NCI-H82 treated with DMSO at 0.1 percent for 48 hours (cell line): ENCODE results near the gene MDM4.

Experiments
- DNase-seq: peaks from one replicate; lab custom pipeline; 2025; ENCODE audit not compliant: unreplicated experiment; lab: John Stamatoyannopoulos, UW

The MDM4 gene

DNA sequence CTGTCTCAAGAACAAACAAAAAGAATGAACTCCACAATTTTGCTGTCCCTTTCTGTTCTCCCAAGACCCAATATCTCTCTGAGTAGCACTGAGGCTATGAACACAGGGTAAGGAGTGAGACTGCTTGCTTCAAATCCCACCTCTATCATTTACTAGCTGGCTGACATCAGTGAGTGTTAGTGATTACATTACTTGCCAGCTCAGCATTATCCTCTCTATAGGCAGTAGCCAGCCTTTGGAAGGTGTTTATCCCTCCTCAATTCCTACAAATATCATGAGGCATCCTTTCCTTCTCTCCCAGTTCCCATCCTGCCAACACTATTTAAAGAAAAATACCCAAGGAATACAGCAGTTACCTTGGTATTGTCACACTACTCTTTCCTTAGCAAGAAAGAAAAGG lies 24.6 kb upstream of the MDM4 start:
- no peak for DNase-seq

DNA sequence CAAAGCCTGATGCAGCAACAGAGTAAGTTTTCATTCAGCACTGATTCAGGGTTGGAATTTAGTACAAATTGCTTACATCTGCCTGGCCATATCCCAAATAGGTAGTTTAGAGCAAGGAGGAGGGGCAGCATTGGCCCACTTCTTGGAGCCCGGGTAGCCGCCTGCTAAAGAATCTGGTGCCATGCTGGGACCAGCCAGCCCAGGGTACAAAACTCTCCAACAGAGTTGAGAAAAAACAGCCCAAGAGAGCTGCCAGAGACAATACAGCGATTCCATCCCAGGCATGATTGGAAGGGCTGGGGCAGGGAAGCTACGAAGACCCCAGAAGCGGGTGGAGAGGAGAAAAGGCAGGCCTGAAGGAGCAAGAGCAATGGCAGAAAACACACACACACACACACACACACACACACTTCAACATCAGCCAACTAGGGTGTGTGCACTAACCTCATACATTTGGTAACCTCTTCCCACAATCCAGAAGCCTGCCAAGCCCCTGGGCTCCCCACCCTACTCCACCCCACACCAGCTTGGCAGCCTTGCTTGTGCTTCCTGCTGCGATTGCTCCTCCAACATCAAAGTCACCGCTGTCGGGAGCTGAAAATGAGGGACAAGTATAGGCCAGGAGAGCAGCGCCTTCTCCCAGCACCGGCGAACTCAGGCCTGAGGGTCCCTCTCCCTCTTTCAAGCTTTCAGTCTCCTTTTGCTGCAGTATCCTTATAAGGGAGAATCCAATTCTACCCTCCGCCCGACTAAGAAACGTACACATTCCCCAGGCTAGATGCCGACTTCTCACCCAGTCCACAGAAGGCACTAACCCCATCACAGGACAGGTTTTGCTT lies 22.8 kb upstream of the MDM4 start:
- no peak for DNase-seq

DNA sequence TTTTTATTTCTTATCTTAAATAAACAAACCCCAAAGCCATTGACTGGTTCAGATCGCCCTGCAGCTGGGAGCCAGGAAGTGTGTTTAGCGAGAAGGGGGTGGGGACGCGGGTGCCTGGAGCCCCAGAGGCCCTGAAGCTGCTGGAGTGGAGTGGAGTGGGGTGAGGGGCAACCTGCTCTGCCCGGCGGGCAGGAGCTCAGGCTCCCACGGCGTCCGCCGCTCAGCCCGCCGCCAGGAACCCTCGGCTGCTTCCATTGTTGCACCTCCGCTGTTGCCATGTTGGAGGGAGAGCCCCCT lies 22.3 kb upstream of the MDM4 start:
- peak; percentile 22 for DNase-seq

DNA sequence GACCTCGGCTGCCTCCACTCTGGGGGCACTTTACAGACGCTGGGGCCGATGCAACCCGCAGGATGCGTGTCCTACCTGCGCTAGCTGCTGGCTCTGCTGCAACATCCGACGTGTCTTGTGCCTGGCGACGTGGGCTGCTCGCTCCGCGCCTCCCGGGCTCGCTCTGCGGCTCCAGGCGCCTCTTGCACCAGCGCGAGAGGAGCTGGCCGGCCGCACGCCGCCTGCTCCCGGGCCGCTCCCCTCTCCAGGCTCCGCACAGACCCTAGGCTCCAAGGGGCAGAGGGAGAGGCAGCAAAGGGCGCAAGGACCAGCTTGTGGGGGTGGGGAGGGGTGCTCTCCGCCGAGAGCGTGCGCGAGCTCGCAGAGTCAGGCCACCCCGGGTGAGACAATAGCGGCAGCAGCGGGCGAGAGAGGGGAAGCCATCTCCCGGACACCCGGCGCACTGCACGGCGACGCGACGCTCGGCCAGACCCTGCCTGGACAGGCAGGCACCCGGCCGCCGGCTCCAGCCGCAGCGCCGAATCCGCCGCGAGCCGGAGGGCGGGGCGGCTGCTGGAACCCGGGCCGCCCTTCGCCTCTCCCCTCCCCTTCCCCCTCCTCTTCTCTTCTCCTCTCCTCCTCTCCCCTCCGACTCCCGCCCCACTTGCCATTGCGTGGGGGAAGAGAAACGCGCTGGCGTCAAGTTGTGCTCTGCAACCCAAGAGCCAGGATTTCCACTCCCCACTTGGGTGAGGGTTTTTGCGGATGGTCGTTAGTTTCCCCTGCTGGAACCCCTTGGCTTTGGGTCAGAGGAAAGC lies 21.7 kb upstream of the MDM4 start, which contains the start of gene PIK3C2B:
PIK3C2B (minus strand) TSS at position 525 of the 797 bp plus-strand sequence. CDS start 25,003 bp downstream, outside the sequence.
- DNase-seq, result peak; percentile 49

DNA sequence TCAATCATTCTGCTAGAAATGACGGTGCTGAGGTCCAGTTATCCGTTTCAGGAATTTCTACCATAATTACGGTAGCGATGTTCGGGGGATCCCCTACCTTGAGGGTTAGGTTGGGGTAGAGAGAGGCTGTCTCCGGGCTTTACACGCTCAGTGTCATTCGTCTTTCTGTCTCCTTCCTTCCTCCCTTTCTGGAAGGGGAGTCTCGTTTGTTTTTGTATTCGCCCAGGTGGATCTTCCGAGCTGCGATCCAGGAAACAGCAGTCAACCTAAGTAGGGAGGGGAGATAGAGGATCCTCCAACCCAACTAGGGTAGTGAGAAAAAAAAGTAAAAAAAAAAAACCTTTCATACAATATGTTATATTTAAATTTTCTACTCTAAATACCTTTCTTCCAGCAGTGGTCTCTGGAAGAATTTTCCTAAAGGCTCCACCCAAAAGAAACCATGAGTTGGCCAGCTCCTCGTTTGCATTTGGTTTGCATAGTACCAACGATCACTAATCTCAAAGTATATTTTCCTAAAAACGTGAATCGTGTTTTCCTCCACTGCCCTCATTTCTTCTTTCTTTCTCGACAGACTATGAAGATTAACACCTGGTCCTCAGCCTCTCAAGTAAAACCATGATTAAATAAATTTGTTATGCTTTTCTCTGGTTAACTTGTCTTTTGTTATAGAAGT lies 21.0 kb upstream of the MDM4 start:
- DNase-seq, result no peak

DNA sequence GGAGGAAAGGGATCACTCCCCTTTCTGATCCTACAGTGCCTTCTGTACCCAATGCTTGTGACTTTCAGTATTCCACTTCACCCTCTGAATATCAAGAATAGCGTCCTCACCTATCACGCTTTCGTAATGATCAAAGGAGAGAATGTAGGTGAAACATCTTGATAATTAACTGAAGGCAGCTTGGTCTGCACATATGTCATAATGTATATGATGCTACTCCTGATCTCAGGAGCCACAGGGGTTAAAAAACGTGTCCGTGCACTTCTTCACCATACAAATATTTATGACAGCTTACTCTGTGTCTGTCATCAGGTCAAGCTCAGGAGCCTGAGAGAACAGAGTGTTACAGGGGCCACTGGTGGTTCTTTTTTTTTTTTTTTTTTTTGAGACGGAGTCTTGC lies 20.4 kb upstream of the MDM4 start:
- no peak for DNase-seq

DNA sequence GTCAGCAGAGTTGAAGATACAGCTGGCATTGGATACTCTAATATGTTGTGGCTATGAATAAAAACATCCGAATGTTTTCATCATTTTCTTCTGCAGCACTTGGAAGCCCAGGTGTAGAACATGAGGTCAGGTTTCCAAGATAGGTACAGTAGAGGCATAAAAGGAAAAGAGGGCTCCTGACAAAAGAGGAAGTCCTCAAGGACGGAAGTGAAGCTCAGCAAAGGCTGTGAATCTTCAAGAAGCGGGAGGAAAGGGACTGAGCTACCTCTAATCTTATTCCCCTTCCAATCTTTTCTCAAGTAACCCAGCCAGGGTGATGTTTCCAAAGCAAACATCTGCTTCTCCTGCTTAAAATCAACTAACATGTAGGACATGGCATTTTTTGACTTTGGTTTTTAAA lies 17.2 kb upstream of the MDM4 start:
- no peak for DNase-seq

DNA sequence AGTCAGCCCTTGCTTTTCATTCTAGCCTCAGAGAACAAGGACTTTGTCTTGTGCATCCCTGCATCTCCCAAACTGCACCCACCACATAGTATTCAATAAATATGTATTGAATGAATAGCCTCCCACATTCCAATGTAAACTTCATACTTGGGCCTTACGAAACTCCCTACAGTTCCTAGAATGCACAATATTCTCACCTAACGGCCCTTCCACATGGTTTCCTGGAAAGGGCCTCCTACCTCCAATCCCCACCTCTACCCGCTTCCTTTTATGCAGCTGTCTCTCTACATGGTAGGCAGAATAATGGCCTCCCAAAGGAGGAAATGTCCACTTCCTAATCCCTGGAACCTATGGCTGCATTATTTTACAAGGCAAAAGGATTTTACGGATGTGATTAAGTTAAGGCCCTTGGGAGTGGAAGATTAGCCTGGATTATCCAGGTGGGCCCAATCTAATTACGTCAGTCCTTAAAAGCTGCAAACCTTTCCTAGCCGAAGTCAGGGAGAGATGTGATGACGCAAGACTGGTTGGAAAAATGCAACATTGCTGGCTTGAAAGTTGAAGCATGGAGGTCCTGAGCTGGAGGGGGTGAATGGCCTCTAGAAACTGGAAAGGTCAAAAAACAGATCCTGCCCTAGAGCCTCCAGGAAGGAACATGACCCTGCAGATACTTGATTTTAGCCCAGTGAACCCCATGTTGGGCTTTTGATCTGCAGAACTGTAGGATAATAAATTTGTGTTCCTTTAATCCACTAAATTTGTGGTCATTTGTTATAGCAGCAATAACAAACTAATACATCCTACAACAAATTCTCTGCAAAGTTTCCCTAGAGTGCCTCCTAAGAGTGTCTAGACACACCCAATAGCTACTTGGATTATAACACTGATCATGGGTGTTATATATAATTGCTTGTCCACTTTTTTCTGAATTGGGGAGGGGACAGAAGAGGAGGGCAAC lies 16.4 kb upstream of the MDM4 start:
- DNase-seq, result peak; percentile 97

DNA sequence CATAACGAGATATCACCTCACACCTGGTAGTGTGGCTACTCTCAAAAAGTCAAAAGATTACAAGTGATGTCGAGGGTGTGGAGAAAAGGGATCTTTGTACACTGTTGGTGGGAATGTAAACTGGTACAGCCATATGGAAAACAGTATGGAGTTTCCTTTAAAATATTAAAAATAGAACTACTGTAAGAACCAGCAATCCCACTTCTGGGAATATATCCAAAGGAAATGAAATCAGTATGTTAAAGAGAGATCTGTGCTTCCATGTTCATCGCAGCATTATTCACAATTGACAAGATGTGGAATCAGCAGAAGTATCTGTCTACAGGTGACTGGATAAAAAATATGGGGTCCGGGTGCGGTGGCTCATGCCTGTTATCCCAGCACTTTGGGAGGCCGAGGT lies 14.0 kb upstream of the MDM4 start:
- no peak for DNase-seq

DNA sequence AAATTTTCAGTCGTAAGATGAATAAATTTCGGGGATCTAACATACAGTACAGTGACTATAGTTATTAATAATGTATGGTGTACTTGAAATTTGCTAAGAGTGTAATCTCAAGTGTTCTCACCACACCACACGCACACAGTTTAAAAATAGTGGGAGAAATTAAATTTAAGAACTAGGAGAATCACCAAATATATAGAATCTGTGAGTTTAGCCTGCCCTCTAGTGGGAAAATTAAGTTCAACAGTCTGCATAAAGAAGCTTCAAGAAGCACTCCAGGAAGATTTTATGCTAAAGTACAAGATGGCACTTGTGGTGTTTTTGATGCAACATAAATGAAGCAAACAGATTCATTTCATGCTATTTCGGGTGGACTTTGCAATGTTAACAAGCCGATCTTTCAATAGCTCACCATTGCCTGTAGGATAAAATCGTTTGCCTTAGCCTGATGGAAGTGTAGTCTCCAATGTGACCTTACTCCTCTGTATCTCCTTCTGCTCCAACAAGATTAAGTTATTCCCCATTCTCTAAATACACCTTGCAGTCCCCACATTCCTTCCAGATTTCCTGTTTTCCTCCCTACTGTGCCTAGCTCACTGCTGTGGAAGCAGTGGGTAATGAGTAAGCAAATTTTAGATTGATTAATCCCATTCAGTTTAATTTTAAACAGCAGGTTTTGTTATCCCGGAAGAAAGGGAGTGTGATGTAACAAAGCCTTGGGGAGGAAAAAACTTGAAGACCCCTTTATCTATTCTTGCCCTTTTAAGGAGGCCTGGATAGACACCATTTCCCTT lies 12.9 kb upstream of the MDM4 start:
- peak; percentile 79 for DNase-seq

DNA sequence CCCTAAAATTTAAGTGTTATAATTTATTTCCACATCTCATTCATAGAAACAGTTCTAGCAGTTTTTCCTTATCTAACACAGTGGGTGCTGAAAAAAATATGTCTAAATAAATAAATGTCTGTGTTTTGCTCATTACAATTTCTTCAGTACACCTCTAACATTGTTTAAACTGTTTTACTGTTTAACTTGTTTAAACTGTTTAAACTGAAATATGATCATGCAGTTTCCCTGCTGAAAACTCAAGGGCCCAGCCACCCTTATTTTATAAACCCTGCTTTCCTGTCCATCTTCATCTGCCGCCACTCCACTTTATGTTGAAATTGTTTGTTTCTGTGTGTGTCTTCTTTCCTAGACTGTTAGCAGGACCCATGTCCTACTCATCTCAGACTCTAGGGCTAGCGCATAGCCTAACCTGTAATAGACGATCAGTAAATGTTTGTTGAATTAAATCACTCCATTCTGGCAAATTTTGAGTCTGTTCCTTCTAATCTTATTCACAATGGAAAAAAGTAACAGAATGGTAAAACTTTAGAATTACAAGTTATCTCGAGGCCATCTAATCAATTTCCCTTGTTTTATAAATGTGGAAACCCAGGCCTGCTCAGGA lies 12.2 kb upstream of the MDM4 start:
- DNase-seq, result no peak

DNA sequence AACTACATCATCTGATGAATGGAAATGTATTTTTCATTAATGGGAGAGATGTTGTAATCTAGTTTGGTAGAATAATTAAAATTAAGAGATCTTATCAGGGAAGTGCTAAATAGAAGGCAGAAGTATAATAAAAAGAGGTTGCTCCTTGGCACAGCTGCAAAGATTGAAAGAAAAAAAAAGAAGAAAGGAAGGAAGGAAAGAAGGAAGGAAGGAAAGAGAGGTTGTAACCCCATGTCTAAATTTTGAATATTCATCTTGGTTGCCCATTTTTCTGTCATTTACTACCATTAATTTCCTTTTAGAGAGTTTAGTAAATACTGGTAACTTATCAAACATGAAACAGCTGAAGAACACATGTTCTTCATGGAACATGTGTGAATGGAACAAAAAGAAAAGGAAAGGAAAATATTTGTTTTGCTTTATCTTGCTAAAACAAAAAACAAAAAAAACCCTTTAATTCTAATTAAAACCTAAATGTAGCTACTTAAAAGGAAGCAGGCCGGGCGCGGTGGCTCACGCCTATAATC lies 10.5 kb upstream of the MDM4 start:
- DNase-seq, result no peak

DNA sequence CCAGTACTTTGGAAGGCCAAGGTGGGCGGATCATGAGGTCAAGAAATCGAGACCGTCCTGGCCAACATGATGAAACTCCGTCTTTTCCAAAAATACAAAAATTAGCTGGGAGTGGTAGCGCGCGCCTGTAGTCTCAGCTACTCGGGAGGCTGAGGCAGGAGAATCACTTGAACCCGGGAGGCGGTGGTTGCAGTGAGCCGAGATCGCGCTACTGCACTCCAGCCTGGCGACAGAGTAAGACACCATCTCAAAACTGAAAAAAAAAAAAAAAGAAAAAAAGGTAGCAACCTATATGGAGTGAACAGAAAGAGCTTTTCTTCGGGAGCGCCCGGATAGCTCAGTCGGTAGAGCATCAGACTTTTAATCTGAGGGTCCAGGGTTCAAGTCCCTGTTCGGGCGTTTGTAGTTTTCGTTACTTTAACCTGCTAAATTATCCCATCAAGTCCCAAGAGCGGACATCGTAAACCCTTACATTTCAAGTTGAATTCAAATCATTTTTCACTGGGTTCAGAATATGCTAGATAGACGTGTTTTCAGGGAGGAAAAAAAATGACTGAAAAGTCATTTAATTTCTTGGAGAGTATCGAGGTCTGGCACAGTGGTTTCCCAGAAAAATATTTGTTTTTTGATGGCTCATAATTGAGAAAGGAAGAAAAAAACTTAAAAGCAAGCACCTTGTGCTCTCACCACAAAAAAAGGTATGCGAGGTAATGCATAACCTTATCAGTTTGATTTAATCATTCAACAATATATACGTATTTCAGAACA lies 9.8 kb upstream of the MDM4 start:
- peak; percentile 89 for DNase-seq

DNA sequence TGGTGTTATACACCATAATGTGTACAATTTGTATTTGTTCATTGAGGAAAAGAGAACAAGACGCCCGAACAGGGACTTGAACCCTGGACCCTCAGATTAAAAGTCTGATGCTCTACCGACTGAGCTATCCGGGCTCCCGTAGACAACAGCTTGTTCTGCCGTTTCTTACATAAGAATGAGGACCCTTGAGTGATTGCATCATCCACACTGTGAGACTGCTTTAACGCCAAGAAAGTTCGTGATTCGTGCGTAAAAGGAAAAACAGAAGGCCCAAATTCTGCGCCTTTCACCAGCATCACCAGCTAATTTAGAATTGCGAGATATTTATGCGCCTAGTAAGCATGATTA lies 9.3 kb upstream of the MDM4 start:
- DNase-seq, result peak; percentile 86

DNA sequence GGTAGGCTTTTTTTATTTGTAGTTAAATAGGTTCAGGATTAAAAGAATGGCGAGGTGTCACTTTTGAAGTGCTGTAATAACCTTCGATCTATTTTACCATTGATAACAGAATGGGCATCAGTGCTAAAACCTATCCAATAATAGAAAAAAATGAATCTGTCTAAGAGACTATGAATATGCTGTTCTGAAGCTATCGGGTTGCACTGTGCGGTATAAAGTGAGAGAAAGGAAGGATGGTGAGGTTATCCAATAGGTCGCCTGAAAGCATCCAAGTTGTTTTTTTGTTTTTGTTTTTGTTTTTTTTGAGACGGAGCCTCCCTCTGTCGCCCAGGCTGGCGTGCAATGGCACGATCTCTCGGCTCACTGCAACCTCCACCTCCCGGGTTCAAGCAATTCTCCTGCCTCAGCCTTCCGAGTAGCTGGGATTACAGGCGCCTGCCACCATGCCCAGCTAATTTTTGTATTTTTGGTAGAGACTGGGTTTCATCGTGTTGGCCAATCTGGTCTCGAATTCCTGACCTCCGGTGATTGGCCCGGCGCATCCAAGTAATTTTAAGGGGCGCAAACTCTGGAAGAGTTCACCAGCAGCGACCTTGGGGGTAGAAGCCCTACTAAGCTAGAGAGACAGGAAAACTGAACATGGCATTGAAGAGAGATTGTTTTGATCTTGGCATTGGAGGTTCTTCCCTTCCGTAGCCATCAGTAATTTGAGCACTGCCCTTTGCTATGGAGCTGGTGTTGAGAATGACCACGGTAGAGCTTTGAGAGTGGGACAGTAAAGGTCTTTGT lies 8.7 kb upstream of the MDM4 start:
- DNase-seq, result peak; percentile 80

DNA sequence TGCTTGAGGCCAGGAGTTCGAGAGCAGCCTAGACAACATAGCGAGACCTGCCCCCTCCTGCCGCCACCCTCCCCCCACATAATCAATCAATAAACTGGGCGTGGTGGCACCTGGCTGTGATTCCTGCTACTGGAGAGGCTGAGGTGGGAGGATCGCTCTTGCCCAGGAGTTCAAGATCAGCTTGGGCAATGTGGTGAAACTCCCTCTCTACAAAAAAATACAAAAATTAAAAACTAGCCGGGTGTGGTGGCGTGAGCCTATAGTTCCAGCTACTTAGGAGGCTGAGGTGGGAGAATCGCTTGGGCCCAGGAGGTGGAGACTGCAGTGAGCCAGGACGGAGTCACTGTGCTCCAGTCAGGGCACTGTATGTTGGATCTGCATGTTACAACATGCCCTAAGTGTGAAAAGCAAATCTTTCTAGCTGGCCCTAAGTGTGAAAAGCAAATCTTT lies 7.0 kb upstream of the MDM4 start:
- DNase-seq, result no peak

DNA sequence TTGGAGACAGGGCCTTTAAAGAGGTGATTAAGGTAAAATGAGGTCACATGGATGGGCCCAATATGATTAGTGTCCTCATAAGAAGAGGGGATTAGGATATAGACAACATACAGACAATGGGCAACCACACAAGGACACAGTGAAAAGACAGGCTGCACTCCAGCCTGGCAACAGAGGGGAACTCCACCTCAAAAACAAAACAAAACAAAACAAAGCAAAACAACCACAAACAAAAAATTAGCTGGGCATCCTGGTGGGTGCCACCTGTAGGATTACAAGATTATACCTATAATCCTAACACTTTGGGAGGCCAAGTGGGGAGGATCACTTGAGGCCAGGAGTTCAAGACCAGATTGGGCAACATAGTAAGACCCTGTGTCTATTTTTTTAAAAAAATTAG lies 4.8 kb upstream of the MDM4 start:
- peak; percentile 73 for DNase-seq
